GM18951 (cell line): Measurements from ENCODE around the gene GPS2.

Experiments used
- POLR2A ChIP-seq: IDR thresholded peaks from 4 replicates; pipeline ENCODE4 v1.6.1; 2011; ENCODE audit warnings: mild to moderate bottlenecking; ENCODE audit not compliant: insufficient read length, insufficient read depth; ENCODE audit errors: extremely low read depth
- in situ Hi-C: fragments of 300-500 bp; cut with MboI; formaldehyde crosslinking; loops from one replicate; pipeline ENCODE4 v1.12.0; 2022; ENCODE audit warnings: low sequenced_read_pairs, mixed read lengths, inconsistent platforms; ENCODE audit not compliant: unreplicated experiment

The GPS2 gene

DNA sequence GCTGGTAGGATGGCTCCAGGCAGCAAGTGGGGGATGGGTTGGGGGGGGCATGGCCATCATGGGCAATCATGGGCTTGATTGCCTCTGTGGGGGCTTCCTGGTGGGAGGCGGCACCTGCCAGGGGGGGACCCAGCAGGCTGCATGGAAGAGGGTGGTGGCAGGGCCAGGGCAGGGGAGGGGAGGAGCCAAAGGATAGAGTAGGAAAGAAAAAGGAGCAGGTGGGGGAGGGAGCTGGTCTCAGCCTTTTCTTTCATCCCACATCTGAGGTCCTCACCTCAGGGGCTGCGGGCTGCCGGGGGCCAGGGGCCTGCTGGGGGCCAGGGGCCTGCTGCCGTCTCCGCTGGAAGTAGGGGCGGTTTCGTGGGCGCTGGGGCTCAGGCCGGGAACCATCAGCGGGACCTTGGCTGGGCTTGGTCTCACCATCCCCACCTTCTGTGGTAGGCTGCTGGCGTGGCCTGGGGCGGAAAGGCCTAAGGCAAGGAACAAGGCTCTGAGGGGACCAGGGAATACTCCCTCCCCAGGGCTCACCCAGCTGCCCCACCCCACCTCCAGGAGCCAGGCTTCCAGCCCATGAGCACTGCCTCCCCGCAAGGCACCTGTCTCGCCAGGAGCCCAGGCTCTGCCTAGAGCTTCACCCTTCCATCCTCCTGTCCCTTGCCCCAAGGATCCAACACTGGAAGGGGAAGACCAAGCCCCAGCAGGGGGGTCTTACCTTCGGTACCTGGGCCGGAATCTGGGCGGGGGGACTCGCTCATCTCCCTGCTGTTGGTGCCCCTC lies 25.7 kb downstream of the GPS2 start:
- in situ Hi-C loops: no loop called here
- TF ChIP-seq POLR2A: no peak

DNA sequence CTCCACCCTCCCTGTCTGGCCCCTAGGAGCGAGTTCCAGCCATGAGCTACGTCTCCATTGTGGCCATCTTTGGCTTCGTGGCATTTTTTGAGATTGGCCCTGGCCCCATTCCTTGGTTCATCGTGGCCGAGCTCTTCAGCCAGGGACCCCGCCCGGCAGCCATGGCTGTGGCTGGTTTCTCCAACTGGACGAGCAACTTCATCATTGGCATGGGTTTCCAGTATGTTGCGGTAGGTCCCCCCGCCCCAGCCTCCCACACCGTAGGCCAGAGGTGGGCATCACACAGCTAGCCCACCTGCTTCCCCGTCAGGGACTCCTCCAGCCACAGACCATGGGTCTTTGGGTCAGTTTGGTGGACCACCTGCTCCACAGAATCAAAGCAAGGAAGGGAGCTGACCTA lies 29.5 kb downstream of the GPS2 start:
- in situ Hi-C loops: no loop called here

DNA sequence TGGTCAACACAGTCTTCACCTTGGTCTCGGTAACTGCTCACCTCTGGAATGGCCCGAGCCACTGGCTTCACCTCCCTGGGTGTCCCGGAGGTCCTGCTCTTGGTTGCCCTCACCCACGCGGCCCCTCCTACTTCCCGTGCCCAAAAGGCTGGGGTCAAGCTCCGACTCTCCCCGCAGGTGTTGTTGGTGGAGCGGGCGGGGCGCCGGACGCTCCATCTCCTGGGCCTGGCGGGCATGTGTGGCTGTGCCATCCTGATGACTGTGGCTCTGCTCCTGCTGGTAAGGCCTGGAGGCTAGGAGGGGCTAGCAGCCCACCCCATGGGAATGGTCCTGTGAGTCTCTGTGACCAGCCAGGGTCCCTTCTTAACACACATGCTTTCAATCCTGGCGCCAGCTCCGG lies 30.2 kb downstream of the GPS2 start:
- in situ Hi-C loops: no loop called here
- no peak for TF ChIP-seq POLR2A

More for the DNA sequence above, 29.5 kb downstream of the GPS2 start:
- no peak for TF ChIP-seq POLR2A

DNA sequence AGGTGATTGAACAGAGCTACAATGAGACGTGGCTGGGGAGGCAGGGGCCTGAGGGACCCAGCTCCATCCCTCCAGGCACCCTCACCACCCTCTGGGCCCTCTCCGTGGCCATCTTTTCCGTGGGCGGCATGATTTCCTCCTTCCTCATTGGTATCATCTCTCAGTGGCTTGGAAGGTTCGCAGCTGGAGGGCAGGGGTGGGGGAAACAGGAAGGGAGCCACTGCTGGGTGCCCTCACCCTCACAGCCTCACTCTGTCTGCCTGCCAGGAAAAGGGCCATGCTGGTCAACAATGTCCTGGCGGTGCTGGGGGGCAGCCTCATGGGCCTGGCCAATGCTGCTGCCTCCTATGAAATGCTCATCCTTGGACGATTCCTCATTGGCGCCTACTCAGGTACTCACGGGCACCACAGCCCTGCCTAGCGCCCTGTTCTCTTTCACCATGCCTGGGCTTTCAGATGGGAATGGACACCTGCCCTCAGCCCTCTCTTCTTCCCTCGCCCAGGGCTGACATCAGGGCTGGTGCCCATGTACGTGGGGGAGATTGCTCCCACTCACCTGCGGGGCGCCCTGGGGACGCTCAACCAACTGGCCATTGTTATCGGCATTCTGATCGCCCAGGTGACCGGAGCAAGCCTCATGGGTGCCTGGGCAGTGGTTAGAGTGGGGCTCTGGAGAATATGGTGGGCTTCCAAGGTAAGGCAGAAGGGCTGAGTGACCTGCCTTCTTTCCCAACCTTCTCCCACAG lies 31.5 kb downstream of the GPS2 start:
- in situ Hi-C loops: no loop called here
- no peak for TF ChIP-seq POLR2A

DNA sequence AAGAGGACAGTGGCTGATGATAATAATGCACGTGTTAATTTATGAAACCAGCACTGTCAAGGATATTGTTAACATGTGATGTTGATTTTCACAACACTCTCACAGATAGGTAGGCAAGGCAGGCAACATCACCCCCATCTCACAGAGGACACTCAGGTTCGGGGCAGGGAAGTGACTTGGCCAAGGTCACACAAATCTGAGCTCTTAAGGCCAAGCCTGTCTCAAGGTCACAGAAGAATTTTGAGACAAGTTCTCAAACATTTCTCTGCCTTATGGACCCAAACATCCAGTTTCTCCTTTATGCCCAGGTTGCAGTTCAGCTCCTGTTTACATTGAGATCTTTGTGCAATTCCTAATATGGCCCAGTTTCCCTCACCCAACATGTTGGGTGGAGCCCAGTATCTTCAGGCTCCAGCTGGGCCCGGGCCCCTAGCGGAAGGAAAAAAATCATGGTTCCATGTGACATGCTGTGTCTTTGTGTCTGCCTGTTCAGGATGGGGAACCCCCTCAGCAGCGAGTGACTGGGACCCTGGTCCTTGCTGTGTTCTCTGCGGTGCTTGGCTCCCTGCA lies 32.3 kb downstream of the GPS2 start:
- no peak for TF ChIP-seq POLR2A
- in situ Hi-C loops: no loop called here

DNA sequence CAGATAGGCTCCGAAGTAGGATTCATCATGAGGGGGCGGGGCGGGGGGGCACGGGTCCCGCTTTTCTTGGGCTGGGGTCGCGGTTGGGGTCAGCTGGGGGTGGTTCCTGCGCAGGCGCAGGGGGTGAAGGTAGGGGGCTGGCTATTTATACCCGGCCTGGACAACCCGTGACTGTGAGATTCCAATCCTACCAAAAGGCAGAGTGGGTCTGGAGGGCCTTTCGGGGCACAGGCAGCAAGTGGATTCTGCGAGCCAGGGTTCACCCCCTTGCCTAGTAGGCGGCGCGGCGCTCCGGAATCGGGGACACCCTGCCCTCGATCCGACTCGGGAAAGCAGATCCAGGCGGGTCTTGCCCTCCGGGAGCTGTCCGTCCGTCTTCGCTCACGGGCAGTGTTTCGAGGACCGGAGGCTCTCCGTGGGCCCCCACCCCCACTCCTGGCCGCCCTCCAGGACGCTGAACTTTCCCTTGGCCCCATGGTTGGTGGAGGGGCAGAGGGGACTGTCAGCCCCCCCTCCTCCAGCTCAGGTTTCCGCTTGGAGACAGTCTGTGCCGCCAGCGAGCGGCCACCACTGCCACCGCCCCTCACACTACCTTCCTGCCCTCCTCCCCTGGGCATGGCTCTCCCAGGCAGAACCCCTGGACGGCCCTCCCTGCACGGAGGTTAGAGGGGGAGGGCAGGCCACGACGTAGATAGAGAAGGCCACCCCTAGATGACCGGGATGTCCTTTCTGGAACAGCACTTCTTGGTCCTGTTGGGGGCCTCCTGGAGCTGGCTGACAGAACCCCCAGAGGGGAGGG lies 33.0 kb downstream of the GPS2 start:
- no peak for TF ChIP-seq POLR2A
- in situ Hi-C loops: no loop called here

DNA sequence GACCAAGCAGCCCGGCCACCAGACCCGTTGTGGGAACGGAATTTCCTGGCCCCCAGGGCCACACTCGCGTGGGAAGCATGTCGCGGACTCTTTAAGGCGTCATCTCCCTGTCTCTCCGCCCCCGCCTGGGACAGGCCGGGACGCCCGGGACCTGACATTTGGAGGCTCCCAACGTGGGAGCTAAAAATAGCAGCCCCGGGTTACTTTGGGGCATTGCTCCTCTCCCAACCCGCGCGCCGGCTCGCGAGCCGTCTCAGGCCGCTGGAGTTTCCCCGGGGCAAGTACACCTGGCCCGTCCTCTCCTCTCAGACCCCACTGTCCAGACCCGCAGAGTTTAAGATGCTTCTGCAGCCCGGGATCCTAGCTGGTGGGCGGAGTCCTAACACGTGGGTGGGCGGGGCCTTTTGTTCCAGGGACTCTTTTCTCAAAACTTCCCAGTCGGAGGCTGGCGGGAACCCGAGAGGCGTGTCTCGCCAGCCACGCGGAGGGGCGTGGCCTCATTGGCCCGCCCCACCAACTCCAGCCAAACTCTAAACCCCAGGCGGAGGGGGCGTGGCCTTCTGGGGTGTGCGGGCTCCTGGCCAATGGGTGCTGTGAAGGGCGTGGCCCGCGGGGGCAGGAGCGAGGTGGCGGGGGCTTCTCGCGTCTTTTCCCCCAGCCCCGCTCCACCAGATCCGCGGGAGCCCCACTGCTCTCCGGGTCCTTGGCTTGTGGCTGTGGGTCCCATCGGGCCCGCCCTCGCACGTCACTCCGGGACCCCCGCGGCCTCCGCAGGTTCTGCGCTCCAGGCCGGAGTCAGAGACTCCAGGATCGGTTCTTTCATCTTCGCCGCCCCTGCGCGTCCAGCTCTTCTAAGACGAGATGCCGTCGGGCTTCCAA lies 33.8 kb downstream of the GPS2 start, which contains the start of gene SLC2A4:
Gene SLC2A4, plus strand, starts transcription at position 645 of the 879 bp plus-strand sequence. Its CDS starts 217 bp downstream, at position 862.
- TF ChIP-seq POLR2A: no peak
- in situ Hi-C loops: no loop called here

DNA sequence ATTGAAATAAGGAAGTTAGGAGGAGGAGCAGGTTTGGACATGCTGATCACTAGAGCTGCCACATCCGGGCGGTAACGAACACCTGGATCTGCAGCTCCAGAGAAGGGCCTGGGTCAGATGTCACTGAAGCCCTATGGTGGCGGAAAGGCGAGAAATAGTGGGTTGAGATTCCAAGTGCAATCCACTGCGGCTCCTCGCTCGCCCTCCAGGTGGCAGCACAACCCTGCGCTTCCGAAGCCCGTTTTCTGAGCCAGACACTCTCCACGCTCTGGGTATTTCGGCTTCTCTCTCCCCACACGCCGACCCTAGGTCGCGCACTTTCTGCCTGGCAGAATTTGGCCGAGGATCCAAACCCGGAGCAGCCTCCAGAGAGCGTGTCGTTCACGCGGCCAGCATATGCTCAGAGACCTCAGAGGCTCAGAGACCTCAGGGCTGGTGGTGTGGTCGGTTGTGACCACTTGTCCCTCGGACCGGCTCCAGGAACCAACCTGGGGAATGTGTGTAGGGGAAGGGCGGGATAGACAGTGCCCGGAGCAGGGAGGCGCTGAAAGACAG lies 34.6 kb downstream of the GPS2 start:
- no peak for TF ChIP-seq POLR2A
- in situ Hi-C loops: no loop called here

DNA sequence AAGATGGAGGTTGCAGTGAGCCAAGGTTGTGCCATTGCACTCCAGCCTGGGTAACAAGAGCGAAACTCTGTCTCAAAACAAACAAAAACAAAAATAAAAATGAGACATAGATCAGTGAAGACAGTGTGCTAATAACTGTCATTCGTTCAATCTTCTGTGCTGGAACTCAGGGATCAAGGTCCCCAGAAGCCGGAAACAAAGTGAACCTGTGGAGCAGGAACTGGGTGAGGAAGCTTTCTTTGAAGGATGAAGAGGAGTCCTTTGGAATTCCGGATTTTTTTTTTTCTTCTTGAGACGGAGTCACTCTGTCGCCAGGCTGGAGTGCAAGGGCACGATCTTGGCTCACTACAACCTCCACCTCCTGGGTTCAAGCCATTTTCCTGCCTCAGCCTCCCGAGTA lies 35.7 kb downstream of the GPS2 start:
- no peak for TF ChIP-seq POLR2A
- in situ Hi-C loops: no loop called here

DNA sequence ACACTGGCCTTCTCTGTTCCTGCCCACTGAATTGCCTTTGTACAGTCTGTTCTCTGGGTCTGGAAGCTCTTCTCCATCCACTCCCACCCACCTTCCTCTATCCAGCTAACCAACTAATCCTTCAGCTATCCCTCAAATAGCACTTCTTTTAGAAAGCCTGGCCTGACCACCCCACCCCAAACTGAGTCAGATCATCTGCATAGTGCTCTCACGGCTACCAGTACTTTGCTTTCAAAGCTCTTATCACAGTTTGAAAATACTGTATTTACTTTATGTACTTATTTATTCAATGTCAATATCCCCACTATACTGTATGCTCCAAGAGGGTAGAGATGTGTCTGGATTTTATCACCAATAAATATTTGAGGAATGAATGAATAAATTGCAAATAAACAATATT lies 48.4 kb downstream of the GPS2 start:
- TF ChIP-seq POLR2A: no peak
- in situ Hi-C loops: no loop called here

DNA sequence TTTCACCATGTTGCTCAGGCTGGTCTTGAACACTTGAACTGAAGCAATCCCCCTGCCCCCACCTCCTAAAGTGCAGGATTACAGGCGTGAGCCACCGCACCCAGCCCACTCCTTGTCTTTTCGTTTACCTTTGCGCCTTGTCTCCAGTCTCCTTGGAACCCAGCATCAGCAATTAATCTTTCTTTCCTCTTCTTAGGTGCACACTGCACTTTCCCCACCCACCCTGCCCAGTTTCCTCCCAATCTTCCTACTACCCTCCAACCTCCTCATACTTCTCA lies 51.4 kb downstream of the GPS2 start:
- TF ChIP-seq POLR2A: no peak
- in situ Hi-C loops: no loop called here
